Activated naive CD8-positive, alpha-beta T cell treated with anti-CD3 and anti-CD28 coated beads, Interleukin-2, amount 10 ng/mL, durations not matched to agents 7 days and 5 days (primary cell): Measurements from ENCODE around the gene TTC23L. TPM values are rescaled to one million over a fixed set of nuclear protein-coding genes. Genes with fewer than 3 reads are reported as not detected.

Experiments
- ATAC-seq: fragments of 150-1000 bp; cut with Tn5 transposase; one replicate; pipeline ENCODE4 v1.10.0; 2021; ENCODE audit warnings: low read depth, moderate library complexity
- POLR2A ChIA-PET: fragments of 350-600 bp; sonication (Branson Sonifier 250); formaldehyde crosslinking; loops from one replicate; lab custom pipeline; 2021; ENCODE audit warnings: antibody characterized with exemption; lab: Charles Lee
- DNase-seq: peaks from one replicate; pipeline ENCODE4 v3.0.0; 2021
- H3K27ac Mint-ChIP-seq: one replicate; pipeline ENCODE4 v1.8.0; 2022; ENCODE audit warnings: mild to moderate bottlenecking, mixed read lengths
- H3K27me3 Mint-ChIP-seq: one replicate; pipeline ENCODE4 v1.8.0; 2022; ENCODE audit warnings: mild to moderate bottlenecking, moderate library complexity, mixed read lengths
- H3K36me3 Mint-ChIP-seq: one replicate; pipeline ENCODE4 v1.8.0; 2021; ENCODE audit warnings: mild to moderate bottlenecking, mixed read lengths
- H3K4me1 Mint-ChIP-seq: one replicate; pipeline ENCODE4 v1.8.0; 2021; ENCODE audit warnings: mixed read lengths
- H3K4me3 Mint-ChIP-seq: one replicate; pipeline ENCODE4 v1.8.0; 2022; ENCODE audit warnings: mild to moderate bottlenecking, moderate library complexity, mixed read lengths
- H3K9me3 Mint-ChIP-seq: one replicate; pipeline ENCODE4 v1.8.0; 2021; ENCODE audit warnings: mixed read lengths
- total RNA-seq, 2 experiments: library from RNA; stranded (reverse); gene quantifications; one replicate each; pipeline ENCODE4 v1.2.3, GENCODE V29; 2021

TTC23L gene
- not detected for total RNA-seq

GRCh38 chr5:34838785-34839714, at the start of gene TTC23L:
Gene TTC23L, plus strand, starts transcription at chr5:34839164. Its CDS starts 1,508 bp downstream, at chr5:34840672.
- Mint-ChIP-seq H3K27ac (peak within 1 kb of the TSS; percentile 89), H3K4me3 (peak within 1 kb of the TSS; percentile 92), H3K9me3 (no peaks in the 10 kb centered on the region), H3K4me1 (no peaks in the 10 kb centered on the region), H3K27me3 (peaks cover 3% of the 10 kb centered on the region), H3K36me3 (no peaks in the 10 kb centered on the region)
- ATAC-seq (peak; percentile 94), DNase-seq (peak; percentile 86)
- POLR2A ChIA-PET: interaction anchor here (1.0 to 1.7 kb wide), 3 partner anchors 76 to 1313 kb away, joined by 5 to 9 read pairs (median 5); partner anchors contain the start of genes BRIX1, LMBRD2, RAD1 and SKP2

- Mint-ChIP-seq H3K27ac (no peak overlapping the region), H3K9me3 (no peaks in the 10 kb centered on the region), H3K4me1 (no peaks in the 10 kb centered on the region), H3K27me3 (peaks cover 6% of the 10 kb centered on the region), H3K36me3 (no peaks in the 10 kb centered on the region), H3K4me3 (no peak overlapping the region)
- POLR2A ChIA-PET: no interaction called here
- ATAC-seq (no peak), DNase-seq (no peak)
Measured at GRCh38 chr5:34789639-34790038, 49.3 kb upstream of the TTC23L start.

GRCh38 chr5:34790069-34790468, 48.9 kb upstream of the TTC23L start:
- H3K9me3 Mint-ChIP-seq: no peaks in the 10 kb centered on the region
- peaks cover 6% of the 10 kb centered on the region for H3K27me3 Mint-ChIP-seq
- H3K4me3 Mint-ChIP-seq: no peak overlapping the region
- H3K27ac Mint-ChIP-seq: no peak overlapping the region
- DNase-seq (no peak), ATAC-seq (no peak)
- POLR2A ChIA-PET: no interaction called here
- no peaks in the 10 kb centered on the region for H3K36me3 Mint-ChIP-seq
- H3K4me1 Mint-ChIP-seq: no peaks in the 10 kb centered on the region

- no peaks in the 10 kb centered on the region for H3K36me3 Mint-ChIP-seq
- H3K4me3 Mint-ChIP-seq: no peak overlapping the region
- H3K27me3 Mint-ChIP-seq: peaks cover 4% of the 10 kb centered on the region
- H3K4me1 Mint-ChIP-seq: no peaks in the 10 kb centered on the region
- no peak for DNase-seq
- ATAC-seq: no peak
- no peak overlapping the region for H3K27ac Mint-ChIP-seq
- H3K9me3 Mint-ChIP-seq: no peaks in the 10 kb centered on the region
- POLR2A ChIA-PET: no interaction called here
Measured at GRCh38 chr5:34791761-34792244, 47.2 kb upstream of the TTC23L start.

- Mint-ChIP-seq H3K9me3 (no peaks in the 10 kb centered on the region), H3K4me1 (no peaks in the 10 kb centered on the region), H3K4me3 (no peak overlapping the region), H3K27ac (no peak overlapping the region), H3K27me3 (peaks cover 4% of the 10 kb centered on the region), H3K36me3 (no peaks in the 10 kb centered on the region)
- POLR2A ChIA-PET: no interaction called here
- DNase-seq (no peak), ATAC-seq (no peak)
Measured at GRCh38 chr5:34802834-34803563, 36.0 kb upstream of the TTC23L start.

- no peaks in the 10 kb centered on the region for H3K4me1 Mint-ChIP-seq
- POLR2A ChIA-PET: no interaction called here
Measured at GRCh38 chr5:34803974-34804732, 34.8 kb upstream of the TTC23L start.

GRCh38 chr5:34804913-34805312, 34.1 kb upstream of the TTC23L start:
- no peak overlapping the region for H3K4me3 Mint-ChIP-seq
- H3K9me3 Mint-ChIP-seq: no peaks in the 10 kb centered on the region
- H3K36me3 Mint-ChIP-seq: no peaks in the 10 kb centered on the region
- no peak for DNase-seq
- POLR2A ChIA-PET: no interaction called here
- H3K27me3 Mint-ChIP-seq: peaks cover 4% of the 10 kb centered on the region
- ATAC-seq: no peak
- H3K4me1 Mint-ChIP-seq: no peaks in the 10 kb centered on the region
- H3K27ac Mint-ChIP-seq: no peak overlapping the region

More at GRCh38 chr5:34803974-34804732, 34.8 kb upstream of the TTC23L start:
- Mint-ChIP-seq H3K9me3 (no peaks in the 10 kb centered on the region), H3K27ac (no peak overlapping the region), H3K36me3 (no peaks in the 10 kb centered on the region), H3K27me3 (peaks cover 4% of the 10 kb centered on the region), H3K4me3 (no peak overlapping the region)
- no peak for ATAC-seq
- DNase-seq: no peak

GRCh38 chr5:34806532-34806931, 32.4 kb upstream of the TTC23L start:
- no peaks in the 10 kb centered on the region for H3K4me1 Mint-ChIP-seq
- H3K9me3 Mint-ChIP-seq: no peaks in the 10 kb centered on the region
- ATAC-seq (no peak), DNase-seq (no peak)
- peaks cover 9% of the 10 kb centered on the region for H3K27me3 Mint-ChIP-seq
- no peaks in the 10 kb centered on the region for H3K36me3 Mint-ChIP-seq
- POLR2A ChIA-PET: no interaction called here
- no peak overlapping the region for H3K27ac Mint-ChIP-seq
- no peak overlapping the region for H3K4me3 Mint-ChIP-seq

- POLR2A ChIA-PET: no interaction called here
- peaks cover 5% of the 10 kb centered on the region for H3K27me3 Mint-ChIP-seq
- H3K4me3 Mint-ChIP-seq: no peak overlapping the region
- no peak for ATAC-seq
- no peak overlapping the region for H3K27ac Mint-ChIP-seq
- no peaks in the 10 kb centered on the region for H3K4me1 Mint-ChIP-seq
- H3K36me3 Mint-ChIP-seq: no peaks in the 10 kb centered on the region
- DNase-seq: no peak
- no peaks in the 10 kb centered on the region for H3K9me3 Mint-ChIP-seq
Measured at GRCh38 chr5:34811706-34812105, 27.3 kb upstream of the TTC23L start.

- no peak for ATAC-seq
- Mint-ChIP-seq H3K27me3 (peaks cover 5% of the 10 kb centered on the region), H3K4me1 (no peaks in the 10 kb centered on the region), H3K27ac (no peak overlapping the region), H3K36me3 (no peaks in the 10 kb centered on the region), H3K4me3 (no peak overlapping the region), H3K9me3 (no peaks in the 10 kb centered on the region)
- no peak for DNase-seq
- POLR2A ChIA-PET: no interaction called here
Measured at GRCh38 chr5:34813509-34813908, 25.5 kb upstream of the TTC23L start.

GRCh38 chr5:34817558-34818351, 21.2 kb upstream of the TTC23L start:
- Mint-ChIP-seq H3K27me3 (peaks cover 3% of the 10 kb centered on the region), H3K4me3 (no peak overlapping the region), H3K36me3 (no peaks in the 10 kb centered on the region), H3K9me3 (no peaks in the 10 kb centered on the region), H3K27ac (no peak overlapping the region), H3K4me1 (no peaks in the 10 kb centered on the region)
- no peak for ATAC-seq
- no peak for DNase-seq
- POLR2A ChIA-PET: no interaction called here

- Mint-ChIP-seq H3K36me3 (no peaks in the 10 kb centered on the region), H3K4me3 (no peak overlapping the region), H3K9me3 (no peaks in the 10 kb centered on the region), H3K27me3 (peaks cover 3% of the 10 kb centered on the region), H3K4me1 (peaks cover 3% of the 10 kb centered on the region), H3K27ac (no peak overlapping the region)
- DNase-seq: no peak
- no peak for ATAC-seq
- POLR2A ChIA-PET: no interaction called here
Measured at GRCh38 chr5:34818717-34819116, 20.2 kb upstream of the TTC23L start.
